Psoas muscle (tissue), 8 donors: ENCODE measurements around the gene CISTR. TPM values are rescaled to one million over a fixed set of nuclear protein-coding genes. Genes with fewer than 3 reads are reported as not detected.

ENCODE experiments used
- ATAC-seq, 4 donors: fragments of 200-7000 bp; cut with Tn5 transposase; one replicate each; pipeline ENCODE4 v1.9.1; 2020; ENCODE audit warnings: moderate library complexity in 3 of 4, mild to moderate bottlenecking in 2 of 4
- DNase-seq, 2 donors: peaks; one replicate each; pipeline ENCODE4 v3.0.0-alpha.2; 2020
- H3K27ac ChIP-seq: fragments of 200-600 bp; one replicate; pipeline ENCODE4 v1.8.0; 2022
- H3K27me3 ChIP-seq, 3 donors: fragments of 200-600 bp in 1 of 3; one replicate each; pipeline versions ENCODE4 v1.6.1 to v1.8.0; 2013 to 2022; ENCODE audit warnings: low read length in 2 of 3, mild to moderate bottlenecking in 2 of 3, moderate library complexity in 1 of 3; ENCODE audit not compliant: insufficient read depth in 3 of 3
- H3K36me3 ChIP-seq, 2 donors: fragments of 200-600 bp in 1 of 2; one replicate each; pipeline versions ENCODE4 v1.6.1 to v1.8.0; 2013 to 2022; ENCODE audit warnings: low read depth in 1 of 2, mild to moderate bottlenecking in 1 of 2, moderate library complexity in 1 of 2; ENCODE audit not compliant: insufficient read depth in 1 of 2
- H3K4me1 ChIP-seq: fragments of 200-600 bp; one replicate; pipeline ENCODE4 v1.8.0; 2022
- H3K4me3 ChIP-seq: fragments of 200-600 bp; one replicate; pipeline ENCODE4 v1.8.0; 2022; ENCODE audit warnings: mild to moderate bottlenecking
- H3K9me3 ChIP-seq: fragments of 200-600 bp; one replicate; pipeline ENCODE4 v1.8.0; 2022
- CTCF ChIP-seq: fragments of 200-600 bp; IDR thresholded peaks from one replicate; pipeline ENCODE4 v1.8.0; 2022; ENCODE audit warnings: antibody characterized with exemption
- WGBS, 3 donors: extraction: QIAGEN DNeasy Blood & Tissue Kit; methylation state at CpG; one replicate each; pipeline versions ENCODE4 v1.1.6 to v1.1.7; 2013; 5-methylcytosine and 5-hydroxymethylcytosine counted together
- intact Hi-C, 2 donors: fragments of 100-400 bp; cut with DNase I; formaldehyde crosslinking; loops; one replicate each; pipeline versions ENCODE4 v1.11.0 to v1.14.2; 2022
- polyA plus RNA-seq, 3 donors: library from polyadenylated mRNA; stranded (reverse); fragments of 200-250 nt; gene quantifications; one replicate each; pipeline ENCODE4 v1.2.3, GENCODE V29; 2013
- total RNA-seq, 4 donors: library from RNA; stranded (reverse); fragmentation: NEBNext Ultra II Directional in 2 of 4; extraction: Animal tissue kit (Norgen Biotek cat#: 25700) in 2 of 4; gene quantifications; one replicate each; pipeline versions ENCODE4 v1.2.1 to v1.2.4, GENCODE V29; 2021 to 2023
- donor health status: healthy with polysubstance abuse.
- donor health status: DM: no; HTN: no; CAD: no; lungs with moderate emphysema.
- donor health status: Bipolar disorder and iron deficiency.
- donor health status: healthy.
- donor health status: DM: yes; HTN: yes; CAD: no.
- donor health status: DM: no; HTN: no; CAD: no.
- donor health status: DM: no; HTN: no; CAD: no.
- donor health status: DM: yes; HTN: yes; CAD: no.

The CISTR gene
- total and polyA plus RNA-seq, 7 donors = not detected

GRCh38 chr12:53696655-53697331 lies 55.0 kb downstream of the CISTR start:
- ATAC-seq = peak in 1 of 4 donors; percentile 21
- no peaks in the 10 kb centered on the region for H3K4me1 ChIP-seq
- peak overlapping the region; percentile 46 for H3K4me3 ChIP-seq
- H3K27ac ChIP-seq = no peak overlapping the region
- no peaks in the 10 kb centered on the region for H3K9me3 ChIP-seq
- no peaks in the 10 kb centered on the region for H3K36me3 ChIP-seq
- intact Hi-C loops = loop anchor here in 1 of 2 donors (10.0 kb wide), 1 partner anchor 268 kb away; no protein-coding TSS in a partner anchor
- WGBS, 3 donors = 56 to 72% (median 67%) methylated on average over 24 of the region's 24 CpGs
- DNase-seq = no peak
- no peak for TF ChIP-seq CTCF
- H3K27me3 ChIP-seq = peaks cover 0 to 45% (median 9%) of the 10 kb centered on the region in 3 donors

Other genes with a start within 250 kb of the CISTR start
- not detected for gene NPFF, start 244.5 kb downstream of the CISTR start, total RNA-seq
- not detected for gene NPFF, start 244.5 kb downstream of the CISTR start, polyA plus RNA-seq
- gene ATF7, start 125.6 kb downstream of the CISTR start, total RNA-seq = 10 to 100 TPM; 25.4 to 32.3 (median 31.5) TPM
- 10 to 100 TPM; 15.7 to 21.8 (median 18.0) TPM for gene ATF7, start 125.6 kb downstream of the CISTR start, polyA plus RNA-seq
- gene ATP5MC2, start 75.9 kb downstream of the CISTR start, total RNA-seq = 100 to 1,000 TPM; 349 to 495 (median 423) TPM
- gene ATP5MC2, start 75.9 kb downstream of the CISTR start, polyA plus RNA-seq = 100 to 1,000 TPM; 396 to 646 (median 496) TPM
- 100 to 1,000 TPM; 180 to 255 (median 189) TPM for gene CALCOCO1, start 24.5 kb downstream of the CISTR start, total RNA-seq
- 100 to 1,000 TPM in 2 of 3 donors, 10 to 100 TPM in 1; 41.1 to 125 (median 124) TPM for gene CALCOCO1, start 24.5 kb downstream of the CISTR start, polyA plus RNA-seq
- gene HOXC13, start 186.9 kb upstream of the CISTR start, total RNA-seq = not detected
- gene HOXC13, start 186.9 kb upstream of the CISTR start, polyA plus RNA-seq = under 1 TPM in 1 of 3 donors, not detected in 2; 0.23 TPM
- not detected for gene HOXC12, start 202.9 kb upstream of the CISTR start, total RNA-seq
- under 1 TPM in 2 of 3 donors, not detected in 1; under 0.01 to 0.01 TPM for gene HOXC12, start 202.9 kb upstream of the CISTR start, polyA plus RNA-seq
- under 1 TPM in 2 of 4 donors, not detected in 2; 0.34 to 0.82 TPM for gene HOXC11, start 221.1 kb upstream of the CISTR start, total RNA-seq
- 1 to 10 TPM in 1 of 3 donors, under 1 TPM in 2; 0.66 to 2.2 (median 0.95) TPM for gene HOXC11, start 221.1 kb upstream of the CISTR start, polyA plus RNA-seq
- gene HOTAIR, start 223.0 kb upstream of the CISTR start, total RNA-seq = under 1 TPM in 1 of 4 donors, not detected in 3; 0.53 TPM
- under 1 TPM in 2 of 3 donors, not detected in 1; 0.23 to 0.25 TPM for gene HOTAIR, start 223.0 kb upstream of the CISTR start, polyA plus RNA-seq
- gene HOXC10, start 233.2 kb upstream of the CISTR start, total RNA-seq = 10 to 100 TPM in 2 of 4 donors, 1 to 10 TPM in 2; 3.0 to 79.4 (median 34.3) TPM
- gene HOXC10, start 233.2 kb upstream of the CISTR start, polyA plus RNA-seq = 100 to 1,000 TPM in 1 of 3 donors, 10 to 100 TPM in 2; 43.4 to 129 (median 74.1) TPM
- 10 to 100 TPM in 2 of 4 donors, 1 to 10 TPM in 2; 6.4 to 14.6 (median 9.2) TPM for gene HOXC9, start 248.2 kb upstream of the CISTR start, total RNA-seq
- 10 to 100 TPM in 2 of 3 donors, 1 to 10 TPM in 1; 8.8 to 31.1 (median 16.4) TPM for gene HOXC9, start 248.2 kb upstream of the CISTR start, polyA plus RNA-seq